Trophoblast cell (in vitro differentiated cells and primary cell): ENCODE measurements around the gene RGS7BP.

Experiments
- DNase-seq, 2 donors: peaks; one replicate each; pipeline ENCODE4 v3.0.0-alpha.2; 2016
- H2AFZ ChIP-seq: 2 replicates; pipeline ENCODE4 v1.6.1; 2013; ENCODE audit warnings: low read length, moderate library complexity, mild to moderate bottlenecking; ENCODE audit not compliant: insufficient read depth, poor library complexity
- H2AK5ac ChIP-seq: 2 replicates; pipeline ENCODE4 v1.6.1; 2013; ENCODE audit warnings: mild to moderate bottlenecking, low read length
- H2BK120ac ChIP-seq: 2 replicates; pipeline ENCODE4 v1.6.1; 2013; ENCODE audit warnings: low read length, mild to moderate bottlenecking, moderate library complexity; ENCODE audit not compliant: insufficient read depth, poor library complexity
- H2BK12ac ChIP-seq: 2 replicates; pipeline ENCODE4 v1.6.1; 2013; ENCODE audit warnings: mild to moderate bottlenecking, low read length, moderate library complexity
- H2BK5ac ChIP-seq: 2 replicates; pipeline ENCODE4 v1.6.1; 2013; ENCODE audit warnings: low read length, low read depth, moderate library complexity, mild to moderate bottlenecking; ENCODE audit not compliant: poor library complexity
- H3K14ac ChIP-seq: 2 replicates; pipeline ENCODE4 v1.6.1; 2013; ENCODE audit warnings: mild to moderate bottlenecking, low read length
- H3K18ac ChIP-seq: 2 replicates; pipeline ENCODE4 v1.6.1; 2013; ENCODE audit warnings: mild to moderate bottlenecking, low read length
- H3K23ac ChIP-seq: 2 replicates; pipeline ENCODE4 v1.6.1; 2013; ENCODE audit warnings: low read length
- H3K27ac ChIP-seq: 2 replicates; pipeline ENCODE4 v1.5.1; 2013; ENCODE audit warnings: low read depth, mild to moderate bottlenecking, inconsistent platforms, low read length, moderate library complexity
- H3K27me3 ChIP-seq: 2 replicates; pipeline ENCODE4 v1.6.1; 2013; ENCODE audit warnings: inconsistent platforms, mild to moderate bottlenecking, low read length, moderate library complexity; ENCODE audit not compliant: insufficient read depth
- H3K36me3 ChIP-seq, 2 experiments: 1 replicate in 1 of 2; 2 replicates in 1 of 2; pipeline ENCODE4 v1.6.1; 2013; ENCODE audit warnings: low read length in 2 of 2, mild to moderate bottlenecking in 2 of 2, moderate library complexity in 1 of 2; ENCODE audit not compliant: insufficient read depth in 2 of 2, control insufficient read depth in 1 of 2
- H3K4ac ChIP-seq: 2 replicates; pipeline ENCODE4 v1.6.1; 2013; ENCODE audit warnings: low read depth, mild to moderate bottlenecking, low read length, moderate library complexity
- H3K4me1 ChIP-seq, 2 experiments: 1 replicate in 1 of 2; 2 replicates in 1 of 2; pipeline ENCODE4 v1.6.1; 2013; ENCODE audit warnings: low read length in 2 of 2, mild to moderate bottlenecking in 2 of 2, moderate library complexity in 1 of 2; ENCODE audit not compliant: insufficient read depth in 2 of 2, control insufficient read depth in 1 of 2
- H3K4me2 ChIP-seq: 2 replicates; pipeline ENCODE4 v1.6.1; 2013; ENCODE audit warnings: inconsistent platforms, mild to moderate bottlenecking, low read length, moderate library complexity
- H3K4me3 ChIP-seq: 2 replicates; pipeline ENCODE4 v1.5.1; 2013; ENCODE audit warnings: mild to moderate bottlenecking, low read depth, low read length, inconsistent platforms
- H3K79me1 ChIP-seq: one replicate; pipeline ENCODE4 v1.6.1; 2013; ENCODE audit warnings: low read length
- H3K79me2 ChIP-seq: 2 replicates; pipeline ENCODE4 v1.6.1; 2013; ENCODE audit warnings: low read length, mild to moderate bottlenecking; ENCODE audit not compliant: control insufficient read depth, insufficient read depth, poor library complexity
- H3K9ac ChIP-seq: 2 replicates; pipeline ENCODE4 v1.6.1; 2013; ENCODE audit warnings: mild to moderate bottlenecking, low read length
- H3K9me3 ChIP-seq: 2 replicates; pipeline ENCODE4 v1.6.1; 2013; ENCODE audit warnings: low read depth, mild to moderate bottlenecking, control low read depth, inconsistent platforms, low read length; ENCODE audit not compliant: insufficient read depth
- H4K12ac ChIP-seq: 2 replicates; pipeline ENCODE4 v1.6.1; 2013; ENCODE audit warnings: low read depth, mild to moderate bottlenecking, low read length, moderate library complexity
- H4K8ac ChIP-seq: 2 replicates; pipeline ENCODE4 v1.6.1; 2013; ENCODE audit warnings: low read depth, mild to moderate bottlenecking, low read length, moderate library complexity
- H4K91ac ChIP-seq: one replicate; pipeline ENCODE4 v1.6.1; 2013; ENCODE audit warnings: low read depth, mild to moderate bottlenecking, low read length, moderate library complexity
- WGBS: extraction: QIAGEN DNeasy Blood & Tissue Kit; methylation state at CpG from one replicate; pipeline ENCODE4 v1.1.7; 2013; ENCODE audit warnings: missing lambda C conversion rate; ENCODE audit not compliant: insufficient read length, insufficient coverage; ENCODE audit errors: extremely low coverage; 5-methylcytosine and 5-hydroxymethylcytosine counted together

The RGS7BP gene

DNA sequence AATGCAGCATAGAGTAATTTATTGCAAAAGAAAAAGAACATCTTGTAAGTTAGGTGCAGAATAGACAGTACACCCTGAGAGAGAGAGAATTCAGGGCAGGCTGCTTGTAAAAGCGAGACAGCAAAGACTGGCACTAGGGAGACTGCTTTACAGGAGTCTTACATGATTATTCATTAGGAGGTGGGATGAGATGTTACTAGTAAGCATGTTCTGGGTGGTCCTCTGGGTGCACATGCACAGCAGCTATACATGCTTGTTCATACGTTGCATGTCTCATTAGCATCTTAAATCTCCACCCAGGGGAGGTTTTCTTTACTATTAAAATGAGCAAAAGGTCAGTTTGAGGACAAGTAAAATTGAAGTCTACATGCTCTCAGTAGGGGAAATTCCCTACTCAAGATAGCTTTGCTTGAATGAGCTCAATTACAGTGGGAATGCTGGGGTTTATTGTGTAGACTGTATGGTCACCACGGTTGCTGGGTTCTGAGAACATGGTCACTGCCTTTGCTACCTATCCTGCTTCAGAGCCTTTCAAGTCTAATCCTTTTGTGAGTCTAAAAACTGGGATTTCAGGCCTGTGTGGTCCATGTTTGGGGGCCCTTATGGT lies 60.6 kb downstream of the RGS7BP start:
- no peak overlapping the region for H3K14ac ChIP-seq
- H2AFZ ChIP-seq, result no peak overlapping the region
- no peak overlapping the region for H4K8ac ChIP-seq
- H3K36me3 ChIP-seq, result no peaks in the 10 kb centered on the region
- no peak overlapping the region for H2AK5ac ChIP-seq
- no peaks in the 10 kb centered on the region for H3K79me1 ChIP-seq
- H3K4me2 ChIP-seq, result no peak overlapping the region
- H3K79me2 ChIP-seq, result no peaks in the 10 kb centered on the region
- no peak overlapping the region for H3K4me3 ChIP-seq
- no peak for DNase-seq
- no peak overlapping the region for H2BK120ac ChIP-seq
- H3K4me1 ChIP-seq, result no peaks in the 10 kb centered on the region
- H3K27ac ChIP-seq, result no peak overlapping the region
- H3K4ac ChIP-seq, result no peak overlapping the region
- no peak overlapping the region for H3K18ac ChIP-seq
- no peak overlapping the region for H3K9ac ChIP-seq
- no peak overlapping the region for H2BK5ac ChIP-seq
- H4K91ac ChIP-seq, result no peak overlapping the region
- H2BK12ac ChIP-seq, result no peak overlapping the region
- H3K9me3 ChIP-seq, result no peaks in the 10 kb centered on the region
- no peaks in the 10 kb centered on the region for H3K27me3 ChIP-seq
- H4K12ac ChIP-seq, result no peak overlapping the region
- no peak overlapping the region for H3K23ac ChIP-seq
- WGBS, result no CpG with 5 or more reads among the region's 3 CpGs

DNA sequence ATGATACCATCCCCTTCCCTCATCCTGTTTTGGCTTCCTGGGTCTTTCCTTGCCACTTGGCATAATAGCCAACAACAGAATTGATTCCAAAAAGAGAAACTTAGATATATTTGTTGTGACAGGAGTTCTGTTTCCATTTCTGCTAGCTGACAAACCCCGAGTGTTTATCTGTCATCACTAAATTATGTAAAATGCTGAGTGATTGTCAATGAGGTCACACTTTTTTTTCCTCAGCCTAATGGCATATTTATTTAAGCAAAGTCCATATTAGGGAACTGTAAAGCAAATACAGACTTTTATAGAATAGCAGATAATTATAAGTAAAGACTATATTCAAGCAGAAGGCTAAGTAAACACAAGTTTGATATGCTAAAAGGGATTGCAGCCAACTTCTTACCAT lies 64.0 kb downstream of the RGS7BP start:
- no peak overlapping the region for H3K23ac ChIP-seq
- no peaks in the 10 kb centered on the region for H3K4me1 ChIP-seq
- no peaks in the 10 kb centered on the region for H3K36me3 ChIP-seq
- H3K14ac ChIP-seq, result no peak overlapping the region
- H2BK120ac ChIP-seq, result no peak overlapping the region
- WGBS, result no CpG with 5 or more reads among the region's 1 CpG
- no peak for DNase-seq
- H2BK12ac ChIP-seq, result no peak overlapping the region
- no peaks in the 10 kb centered on the region for H3K27me3 ChIP-seq
- H3K9ac ChIP-seq, result no peak overlapping the region
- no peak overlapping the region for H3K4me3 ChIP-seq
- H3K27ac ChIP-seq, result no peak overlapping the region
- H4K12ac ChIP-seq, result no peak overlapping the region
- no peak overlapping the region for H2AFZ ChIP-seq
- H3K4ac ChIP-seq, result no peak overlapping the region
- H3K79me2 ChIP-seq, result no peaks in the 10 kb centered on the region
- H2BK5ac ChIP-seq, result no peak overlapping the region
- no peak overlapping the region for H3K4me2 ChIP-seq
- no peaks in the 10 kb centered on the region for H3K9me3 ChIP-seq
- H4K91ac ChIP-seq, result no peak overlapping the region
- no peaks in the 10 kb centered on the region for H3K79me1 ChIP-seq
- H2AK5ac ChIP-seq, result no peak overlapping the region
- no peak overlapping the region for H4K8ac ChIP-seq
- H3K18ac ChIP-seq, result no peak overlapping the region

DNA sequence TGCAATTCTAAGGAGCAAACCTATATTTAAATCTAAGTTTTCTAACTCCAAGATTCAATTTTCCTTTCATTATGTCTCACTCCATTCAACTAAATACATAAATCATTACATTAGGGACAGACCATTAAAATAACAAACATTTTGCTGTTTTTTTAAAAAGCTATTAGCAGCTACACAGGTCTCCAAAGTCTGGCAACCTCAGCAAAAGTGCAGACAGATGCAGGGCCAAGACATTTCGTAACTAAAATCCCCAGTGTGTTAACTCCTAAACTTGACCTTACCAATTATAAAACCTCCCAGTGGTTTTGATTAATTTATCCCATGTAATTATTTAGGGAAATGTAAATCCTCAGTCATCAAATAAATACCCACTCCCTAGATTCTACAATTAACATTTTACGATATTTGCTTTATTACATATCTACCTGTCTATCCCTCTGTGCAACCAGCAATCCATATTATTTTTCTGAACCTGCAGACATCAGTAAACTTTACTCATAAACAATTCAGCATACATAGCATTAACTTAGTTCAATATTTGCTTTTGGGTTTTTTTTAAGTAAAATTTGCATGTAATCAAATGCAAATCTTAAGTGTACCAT lies 64.7 kb downstream of the RGS7BP start:
- H3K79me1 ChIP-seq, result no peaks in the 10 kb centered on the region
- no peak overlapping the region for H4K91ac ChIP-seq
- no peak overlapping the region for H2BK5ac ChIP-seq
- no peak overlapping the region for H2AK5ac ChIP-seq
- no peaks in the 10 kb centered on the region for H3K27me3 ChIP-seq
- H3K9me3 ChIP-seq, result no peaks in the 10 kb centered on the region
- H3K79me2 ChIP-seq, result no peaks in the 10 kb centered on the region
- H4K8ac ChIP-seq, result no peak overlapping the region
- no peak for DNase-seq
- WGBS, result no CpG with 5 or more reads among the region's 2 CpGs
- no peak overlapping the region for H3K18ac ChIP-seq
- H3K36me3 ChIP-seq, result no peaks in the 10 kb centered on the region
- H4K12ac ChIP-seq, result no peak overlapping the region
- no peak overlapping the region for H3K23ac ChIP-seq
- no peak overlapping the region for H3K4me2 ChIP-seq
- no peak overlapping the region for H3K9ac ChIP-seq
- no peak overlapping the region for H2BK12ac ChIP-seq
- H2AFZ ChIP-seq, result no peak overlapping the region
- H3K4me3 ChIP-seq, result no peak overlapping the region
- no peak overlapping the region for H2BK120ac ChIP-seq
- no peak overlapping the region for H3K14ac ChIP-seq
- no peak overlapping the region for H3K4ac ChIP-seq
- no peak overlapping the region for H3K27ac ChIP-seq
- no peaks in the 10 kb centered on the region for H3K4me1 ChIP-seq

DNA sequence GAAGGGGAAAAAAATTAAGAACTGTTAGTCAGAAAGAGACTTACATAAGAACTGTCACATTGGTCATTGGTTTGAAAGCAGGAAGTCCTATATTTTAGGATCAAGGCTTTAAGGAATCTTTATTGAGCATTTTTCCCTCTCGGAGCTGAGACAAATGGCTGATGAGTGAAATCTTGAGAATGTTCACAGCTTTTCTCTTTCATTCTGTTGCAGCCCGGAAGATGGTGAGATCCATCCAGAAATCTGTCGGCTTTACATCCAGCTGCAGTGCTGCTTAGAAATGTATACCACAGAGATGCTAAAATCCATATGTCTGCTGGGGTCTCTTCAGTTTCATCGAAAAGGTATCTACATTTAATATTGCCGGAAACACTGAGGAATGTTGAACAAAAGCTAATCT lies 69.7 kb downstream of the RGS7BP start:
- H3K9ac ChIP-seq, result no peak overlapping the region
- no peak overlapping the region for H3K4ac ChIP-seq
- no peak overlapping the region for H2AFZ ChIP-seq
- DNase-seq, result no peak
- no peaks in the 10 kb centered on the region for H3K79me1 ChIP-seq
- H3K36me3 ChIP-seq, result no peaks in the 10 kb centered on the region
- H3K79me2 ChIP-seq, result no peaks in the 10 kb centered on the region
- no peak overlapping the region for H2BK12ac ChIP-seq
- H3K14ac ChIP-seq, result no peak overlapping the region
- H3K27me3 ChIP-seq, result no peaks in the 10 kb centered on the region
- no peak overlapping the region for H3K18ac ChIP-seq
- H3K27ac ChIP-seq, result no peak overlapping the region
- H2AK5ac ChIP-seq, result no peak overlapping the region
- H3K23ac ChIP-seq, result no peak overlapping the region
- H4K91ac ChIP-seq, result no peak overlapping the region
- WGBS, result no CpG with 5 or more reads among the region's 5 CpGs
- no peak overlapping the region for H3K4me2 ChIP-seq
- H2BK120ac ChIP-seq, result no peak overlapping the region
- H4K12ac ChIP-seq, result no peak overlapping the region
- H3K9me3 ChIP-seq, result no peaks in the 10 kb centered on the region
- H4K8ac ChIP-seq, result no peak overlapping the region
- no peak overlapping the region for H2BK5ac ChIP-seq
- H3K4me3 ChIP-seq, result no peak overlapping the region
- H3K4me1 ChIP-seq, result no peaks in the 10 kb centered on the region
